Measurements from ENCODE around the gene ESR1. TPM values are rescaled to one million over a fixed set of nuclear protein-coding genes. Genes with fewer than 3 reads are reported as not detected.
"Not testable (repeated sequence)": the region's sequence is repeated elsewhere in the genome, so short reads cannot be mapped to it uniquely, and the experiment has no call there.

Gene ESR1
- total and polyA plus RNA-seq, 5 experiments from 2014 or later = 0.11 to 2.8 (median 0.44) TPM

- DNase-seq (no peak), ATAC-seq (no peak)
- Mint-ChIP-seq H3K27ac (no peak overlapping the region), H3K27me3 (peaks cover 0 to 8% (median 0%) of the 10 kb centered on the region in 5 donors), H3K4me1 (no peaks in the 10 kb centered on the region), H3K4me3 (no peak overlapping the region), H3K9me3 (no peaks in the 10 kb centered on the region), H3K36me3 (no peaks in the 10 kb centered on the region)
- POLR2A ChIA-PET = no interaction called here
Measured at GRCh38 chr6:151914484-151914883, 107.0 kb downstream of the ESR1 start.

- Mint-ChIP-seq H3K36me3 (no peaks in the 10 kb centered on the region), H3K4me1 (no peaks in the 10 kb centered on the region), H3K27ac (no peak overlapping the region), H3K4me3 (no peak overlapping the region), H3K9me3 (peaks cover 0 to 3% (median 0%) of the 10 kb centered on the region in 9 donors), H3K27me3 (peaks cover 0 to 8% (median 0%) of the 10 kb centered on the region in 5 donors)
- POLR2A ChIA-PET = no interaction called here
- DNase-seq (no peak), ATAC-seq (no peak)
Measured at GRCh38 chr6:151916075-151916474, 108.6 kb downstream of the ESR1 start.

GRCh38 chr6:151916680-151917164 is 109.2 kb downstream of the ESR1 start:
- POLR2A ChIA-PET = no interaction called here
- peaks cover 0 to 8% (median 0%) of the 10 kb centered on the region in 5 donors for H3K27me3 Mint-ChIP-seq
- H3K9me3 Mint-ChIP-seq = peaks cover 0 to 9% (median 3%) of the 10 kb centered on the region in 9 donors
- peaks cover 0 to 3% (median 0%) of the 10 kb centered on the region in 3 donors for H3K36me3 Mint-ChIP-seq
- H3K27ac Mint-ChIP-seq = no peak overlapping the region
- DNase-seq = no peak
- no peak for ATAC-seq
- H3K4me1 Mint-ChIP-seq = no peaks in the 10 kb centered on the region
- no peak overlapping the region for H3K4me3 Mint-ChIP-seq

- Mint-ChIP-seq H3K4me3 (no peak overlapping the region), H3K4me1 (no peaks in the 10 kb centered on the region), H3K27ac (no peak overlapping the region), H3K9me3 (peaks cover under 1 to 19% (median 8%) of the 10 kb centered on the region in 9 donors), H3K27me3 (peaks cover 0 to 8% (median 0%) of the 10 kb centered on the region in 5 donors), H3K36me3 (peaks cover 0 to 8% (median 0%) of the 10 kb centered on the region in 3 donors)
- POLR2A ChIA-PET = no interaction called here
- ATAC-seq (no peak), DNase-seq (no peak)
Measured at GRCh38 chr6:151917531-151918329, 110.2 kb downstream of the ESR1 start.

- Mint-ChIP-seq H3K9me3 (peaks cover 0 to 7% (median 0%) of the 10 kb centered on the region in 9 donors), H3K36me3 (peaks cover 0 to 4% (median 0%) of the 10 kb centered on the region in 3 donors), H3K27me3 (peaks cover 0 to 9% (median 2%) of the 10 kb centered on the region in 5 donors)
Measured at GRCh38 chr6:151940307-151940706, 132.8 kb downstream of the ESR1 start.

GRCh38 chr6:151948002-151948743 is 140.7 kb downstream of the ESR1 start:
- POLR2A ChIA-PET = no interaction called here
- DNase-seq = no peak
- H3K27ac Mint-ChIP-seq = peak overlapping the region in 6 of 10 donors; percentile 4 to 84 (median 40)
- no peak for ATAC-seq
- H3K4me3 Mint-ChIP-seq = peak overlapping the region in 7 of 10 donors; percentile 1 to 71 (median 30)
- peaks cover 0 to 5% (median 0%) of the 10 kb centered on the region in 5 donors for H3K27me3 Mint-ChIP-seq
- H3K4me1 Mint-ChIP-seq = peaks cover 8 to 17% (median 12%) of the 10 kb centered on the region in 4 donors
- peaks cover 0 to 8% (median 4%) of the 10 kb centered on the region in 3 donors for H3K36me3 Mint-ChIP-seq
- peaks cover 0 to 10% (median 0%) of the 10 kb centered on the region in 9 donors for H3K9me3 Mint-ChIP-seq

More at GRCh38 chr6:151940307-151940706, 132.8 kb downstream of the ESR1 start:
- Mint-ChIP-seq H3K4me1 (no peaks in the 10 kb centered on the region), H3K27ac (no peak overlapping the region), H3K4me3 (no peak overlapping the region)
- ATAC-seq = no peak
- no peak for DNase-seq
- POLR2A ChIA-PET = no interaction called here

GRCh38 chr6:151958332-151958731 is 150.8 kb downstream of the ESR1 start:
- Mint-ChIP-seq H3K27me3 (peaks cover 5 to 29% (median 12%) of the 10 kb centered on the region in 5 donors), H3K4me1 (peaks cover 8 to 10% (median 9%) of the 10 kb centered on the region in 4 donors), H3K9me3 (peaks cover 0 to 21% (median 9%) of the 10 kb centered on the region in 9 donors), H3K27ac (no peak overlapping the region), H3K4me3 (no peak overlapping the region), H3K36me3 (no peaks in the 10 kb centered on the region)
- ATAC-seq (no peak), DNase-seq (no peak)
- POLR2A ChIA-PET = no interaction called here

- no peak overlapping the region for H3K27ac Mint-ChIP-seq
- DNase-seq (no peak), ATAC-seq (no peak)
- peaks cover 0 to 21% (median 9%) of the 10 kb centered on the region in 9 donors for H3K9me3 Mint-ChIP-seq
- H3K4me3 Mint-ChIP-seq = no peak overlapping the region
- no peaks in the 10 kb centered on the region for H3K36me3 Mint-ChIP-seq
- POLR2A ChIA-PET = no interaction called here
- H3K27me3 Mint-ChIP-seq = peaks cover 5 to 29% (median 12%) of the 10 kb centered on the region in 5 donors
- peaks cover 8 to 10% (median 9%) of the 10 kb centered on the region in 4 donors for H3K4me1 Mint-ChIP-seq
Measured at GRCh38 chr6:151959086-151959485, 151.6 kb downstream of the ESR1 start.

GRCh38 chr6:151961809-151962208 is 154.3 kb downstream of the ESR1 start:
- Mint-ChIP-seq H3K27me3 (peaks cover 9 to 39% (median 15%) of the 10 kb centered on the region in 5 donors), H3K27ac (no peak overlapping the region), H3K9me3 (peaks cover 0 to 21% (median 9%) of the 10 kb centered on the region in 9 donors), H3K4me1 (peaks cover 8 to 10% (median 9%) of the 10 kb centered on the region in 4 donors), H3K4me3 (no peak overlapping the region), H3K36me3 (peaks cover 0 to 1% (median 0%) of the 10 kb centered on the region in 3 donors)
- POLR2A ChIA-PET = no interaction called here
- ATAC-seq (no peak), DNase-seq (no peak)

- DNase-seq (peak in 2 of 10 donors; percentile 7 to 9), ATAC-seq (peak in 1 of 2 donors; percentile 29)
- peaks cover 8 to 10% (median 9%) of the 10 kb centered on the region in 4 donors for H3K4me1 Mint-ChIP-seq
- no peak overlapping the region for H3K27ac Mint-ChIP-seq
- H3K36me3 Mint-ChIP-seq = peaks cover 0 to 6% (median 0%) of the 10 kb centered on the region in 3 donors
- peaks cover 0 to 25% (median 9%) of the 10 kb centered on the region in 9 donors for H3K9me3 Mint-ChIP-seq
- H3K4me3 Mint-ChIP-seq = no peak overlapping the region
- peaks cover 14 to 45% (median 18%) of the 10 kb centered on the region in 5 donors for H3K27me3 Mint-ChIP-seq
- POLR2A ChIA-PET = no interaction called here
Measured at GRCh38 chr6:151962246-151962846, 154.9 kb downstream of the ESR1 start.

- Mint-ChIP-seq H3K9me3 (peaks cover 3 to 29% (median 10%) of the 10 kb centered on the region in 9 donors), H3K36me3 (peaks cover 0 to 8% (median 0%) of the 10 kb centered on the region in 3 donors), H3K4me3 (no peak overlapping the region), H3K27ac (peak overlapping the region in 1 of 10 donors; percentile 46), H3K4me1 (peaks cover 8 to 10% (median 9%) of the 10 kb centered on the region in 4 donors), H3K27me3 (peaks cover 18 to 51% (median 24%) of the 10 kb centered on the region in 5 donors)
- DNase-seq (no peak), ATAC-seq (no peak)
- POLR2A ChIA-PET = no interaction called here
Measured at GRCh38 chr6:151963001-151963400, 155.5 kb downstream of the ESR1 start.

GRCh38 chr6:151964412-151964811 is 156.9 kb downstream of the ESR1 start:
- H3K4me3 Mint-ChIP-seq, POLR2A ChIA-PET, H3K27ac Mint-ChIP-seq, ATAC-seq, H3K36me3 Mint-ChIP-seq, DNase-seq: not testable (repeated sequence)
- H3K27me3 Mint-ChIP-seq = peaks cover 24 to 52% (median 31%) of the 10 kb centered on the region in 5 donors
- peaks cover 3 to 29% (median 12%) of the 10 kb centered on the region in 9 donors for H3K9me3 Mint-ChIP-seq
- peaks cover 8 to 10% (median 9%) of the 10 kb centered on the region in 4 donors for H3K4me1 Mint-ChIP-seq

Data from naive thymus-derived CD8-positive, alpha-beta T cell (primary cell).